ENCODE data around the gene GSK3A.

DNA sequence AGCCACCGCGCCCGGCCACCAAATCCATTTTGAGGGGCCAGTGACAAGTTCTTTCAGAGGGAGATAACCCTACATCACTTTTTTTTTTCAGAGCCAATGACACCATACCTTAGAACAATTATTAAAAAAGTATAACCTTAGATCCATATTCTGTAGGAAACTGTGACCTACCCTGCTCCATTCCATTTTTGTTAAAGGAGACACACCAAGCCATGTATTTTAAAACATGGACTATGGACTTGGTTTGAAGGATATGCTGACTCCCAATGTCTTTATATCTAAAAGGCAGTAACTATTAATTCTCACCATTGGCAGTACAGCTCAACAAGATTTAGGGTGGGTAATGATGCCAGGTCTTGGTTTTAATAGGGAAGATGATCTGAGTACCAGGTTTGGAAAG lies 1.1 kb downstream of the GSK3A start:
- TF ChIP-seq, protein P1, sequence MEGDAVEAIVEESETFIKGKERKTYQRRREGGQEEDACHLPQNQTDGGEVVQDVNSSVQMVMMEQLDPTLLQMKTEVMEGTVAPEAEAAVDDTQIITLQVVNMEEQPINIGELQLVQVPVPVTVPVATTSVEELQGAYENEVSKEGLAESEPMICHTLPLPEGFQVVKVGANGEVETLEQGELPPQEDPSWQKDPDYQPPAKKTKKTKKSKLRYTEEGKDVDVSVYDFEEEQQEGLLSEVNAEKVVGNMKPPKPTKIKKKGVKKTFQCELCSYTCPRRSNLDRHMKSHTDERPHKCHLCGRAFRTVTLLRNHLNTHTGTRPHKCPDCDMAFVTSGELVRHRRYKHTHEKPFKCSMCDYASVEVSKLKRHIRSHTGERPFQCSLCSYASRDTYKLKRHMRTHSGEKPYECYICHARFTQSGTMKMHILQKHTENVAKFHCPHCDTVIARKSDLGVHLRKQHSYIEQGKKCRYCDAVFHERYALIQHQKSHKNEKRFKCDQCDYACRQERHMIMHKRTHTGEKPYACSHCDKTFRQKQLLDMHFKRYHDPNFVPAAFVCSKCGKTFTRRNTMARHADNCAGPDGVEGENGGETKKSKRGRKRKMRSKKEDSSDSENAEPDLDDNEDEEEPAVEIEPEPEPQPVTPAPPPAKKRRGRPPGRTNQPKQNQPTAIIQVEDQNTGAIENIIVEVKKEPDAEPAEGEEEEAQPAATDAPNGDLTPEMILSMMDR (IDR thresholded peaks at IDR 0.05) = no peak
- TF ChIP-seq POLR2AphosphoS5 (IDR thresholded peaks at IDR 0.05) (no peak), POLR2A (IDR thresholded peaks at IDR 0.05) (no peak), EP300 (IDR thresholded peaks at IDR 0.05) (no peak)
